OCI-LY1 (cell line): Measurements from ENCODE around the gene FBRSL1.

ENCODE experiments used
- EZH2 ChIP-seq: fragments of 200-600 bp; sonication (generic), shearing (Covaris generic); IDR thresholded peaks from 2 replicates; pipeline ENCODE4 v1.8.0; 2017; ENCODE audit warnings: borderline replicate concordance, mixed run types, mild to moderate bottlenecking, antibody characterized with exemption, low read length, moderate library complexity, mixed read lengths
- TF ChIP-seq, protein P1 (sequence below): fragments of 200-600 bp; sonication (generic), shearing (Covaris generic); IDR thresholded peaks from 2 replicates; pipeline ENCODE4 v1.5.1; 2017; ENCODE audit warnings: mild to moderate bottlenecking, antibody characterized with exemption, low read length, moderate library complexity, mixed read lengths

DNA sequence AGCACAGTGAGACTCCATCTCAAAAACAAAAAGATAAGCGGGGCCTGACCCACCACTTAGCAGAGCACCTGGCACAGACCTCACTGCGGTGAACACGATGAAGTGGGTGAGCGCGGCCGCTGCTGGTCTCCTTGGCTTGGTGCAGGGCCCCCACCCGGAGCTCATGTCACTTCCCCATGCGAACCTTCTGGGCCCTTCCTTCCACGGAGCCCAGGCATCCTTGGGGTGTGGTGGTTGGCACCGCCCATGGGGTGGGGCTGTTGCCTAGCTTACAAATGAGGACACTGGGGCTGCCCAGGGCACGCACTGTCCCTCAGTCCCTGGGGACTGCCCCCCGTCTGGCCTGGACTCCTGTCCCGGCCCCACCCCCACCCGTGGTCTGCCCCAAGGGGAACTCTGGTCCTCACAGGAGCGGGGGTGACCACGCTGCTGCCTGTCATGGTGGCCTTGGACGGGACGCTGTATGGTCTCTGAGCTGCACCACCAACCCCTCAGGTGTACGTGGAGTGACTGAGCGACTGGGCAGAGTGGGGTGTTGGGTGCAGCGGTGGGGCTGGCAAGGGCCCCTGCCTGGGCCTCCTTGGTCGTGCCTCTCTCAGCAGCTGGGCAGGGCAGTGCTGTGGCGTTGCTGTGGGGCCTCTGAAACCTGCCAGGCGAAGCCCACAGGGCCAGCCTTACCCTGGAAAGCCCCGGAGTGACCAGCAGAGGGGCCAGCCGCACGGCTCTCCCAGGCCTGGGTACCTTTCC is 15.3 kb downstream of the FBRSL1 start:
- TF ChIP-seq, protein P1, sequence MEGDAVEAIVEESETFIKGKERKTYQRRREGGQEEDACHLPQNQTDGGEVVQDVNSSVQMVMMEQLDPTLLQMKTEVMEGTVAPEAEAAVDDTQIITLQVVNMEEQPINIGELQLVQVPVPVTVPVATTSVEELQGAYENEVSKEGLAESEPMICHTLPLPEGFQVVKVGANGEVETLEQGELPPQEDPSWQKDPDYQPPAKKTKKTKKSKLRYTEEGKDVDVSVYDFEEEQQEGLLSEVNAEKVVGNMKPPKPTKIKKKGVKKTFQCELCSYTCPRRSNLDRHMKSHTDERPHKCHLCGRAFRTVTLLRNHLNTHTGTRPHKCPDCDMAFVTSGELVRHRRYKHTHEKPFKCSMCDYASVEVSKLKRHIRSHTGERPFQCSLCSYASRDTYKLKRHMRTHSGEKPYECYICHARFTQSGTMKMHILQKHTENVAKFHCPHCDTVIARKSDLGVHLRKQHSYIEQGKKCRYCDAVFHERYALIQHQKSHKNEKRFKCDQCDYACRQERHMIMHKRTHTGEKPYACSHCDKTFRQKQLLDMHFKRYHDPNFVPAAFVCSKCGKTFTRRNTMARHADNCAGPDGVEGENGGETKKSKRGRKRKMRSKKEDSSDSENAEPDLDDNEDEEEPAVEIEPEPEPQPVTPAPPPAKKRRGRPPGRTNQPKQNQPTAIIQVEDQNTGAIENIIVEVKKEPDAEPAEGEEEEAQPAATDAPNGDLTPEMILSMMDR = no peak
- no peak for TF ChIP-seq EZH2
